ENCODE results near the gene SGPL1. TPM values are rescaled to one million over a fixed set of nuclear protein-coding genes. Genes with fewer than 3 reads are reported as not detected.

SGPL1 gene
- total RNA-seq, 2 donors from 2014 or later, result 8.9 to 9.7 TPM

GRCh38 chr10:70914316-70914864 lies 98.6 kb downstream of the SGPL1 start:
- no peak for DNase-seq (ENCODE audit: low spot score)

GRCh38 chr10:70915206-70915605 lies 99.5 kb downstream of the SGPL1 start:
- H3K4me1 ChIP-seq, result no peaks in the 10 kb centered on the region
- DNase-seq (ENCODE audit: low spot score), result no peak
- TF ChIP-seq CTCF (IDR thresholded peaks at IDR 0.05), result no peak
- H3K27me3 ChIP-seq, result no peaks in the 10 kb centered on the region
- H3K36me3 ChIP-seq, result no peaks in the 10 kb centered on the region
- H3K4me3 ChIP-seq, result no peak overlapping the region
- H3K27ac ChIP-seq, result no peak overlapping the region
- H3K9me3 ChIP-seq, result no peaks in the 10 kb centered on the region

More at GRCh38 chr10:70914316-70914864, 98.6 kb downstream of the SGPL1 start:
- no peak for TF ChIP-seq CTCF (IDR thresholded peaks at IDR 0.05)
- Histone ChIP-seq H3K36me3 (no peaks in the 10 kb centered on the region), H3K27ac (no peak overlapping the region), H3K27me3 (no peaks in the 10 kb centered on the region), H3K4me3 (no peak overlapping the region), H3K9me3 (no peaks in the 10 kb centered on the region), H3K4me1 (no peaks in the 10 kb centered on the region)

- H3K27me3 ChIP-seq, result no peaks in the 10 kb centered on the region
- no peaks in the 10 kb centered on the region for H3K36me3 ChIP-seq
- no peak overlapping the region for H3K4me3 ChIP-seq
- DNase-seq (ENCODE audit: low spot score), result no peak
- H3K9me3 ChIP-seq, result no peaks in the 10 kb centered on the region
- H3K27ac ChIP-seq, result no peak overlapping the region
- no peak for TF ChIP-seq CTCF (IDR thresholded peaks at IDR 0.05)
- H3K4me1 ChIP-seq, result no peaks in the 10 kb centered on the region
Measured at GRCh38 chr10:70915806-70916205, 100.1 kb downstream of the SGPL1 start.

GRCh38 chr10:70916241-70916640 lies 100.5 kb downstream of the SGPL1 start:
- H3K27me3 ChIP-seq, result no peaks in the 10 kb centered on the region
- H3K4me3 ChIP-seq, result no peak overlapping the region
- no peak for DNase-seq (ENCODE audit: low spot score)

GRCh38 chr10:70917226-70917625 lies 101.5 kb downstream of the SGPL1 start:
- H3K27ac ChIP-seq, result no peak overlapping the region
- TF ChIP-seq CTCF (IDR thresholded peaks at IDR 0.05), result no peak
- no peaks in the 10 kb centered on the region for H3K36me3 ChIP-seq
- H3K9me3 ChIP-seq, result no peaks in the 10 kb centered on the region
- no peak for DNase-seq (ENCODE audit: low spot score)
- no peaks in the 10 kb centered on the region for H3K27me3 ChIP-seq
- no peak overlapping the region for H3K4me3 ChIP-seq
- no peaks in the 10 kb centered on the region for H3K4me1 ChIP-seq

More at GRCh38 chr10:70916241-70916640, 100.5 kb downstream of the SGPL1 start:
- no peaks in the 10 kb centered on the region for H3K36me3 ChIP-seq
- no peak for TF ChIP-seq CTCF (IDR thresholded peaks at IDR 0.05)
- no peaks in the 10 kb centered on the region for H3K9me3 ChIP-seq
- no peaks in the 10 kb centered on the region for H3K4me1 ChIP-seq
- H3K27ac ChIP-seq, result no peak overlapping the region

GRCh38 chr10:70917635-70918034 lies 101.9 kb downstream of the SGPL1 start:
- Histone ChIP-seq H3K4me3 (no peak overlapping the region), H3K36me3 (no peaks in the 10 kb centered on the region), H3K4me1 (no peaks in the 10 kb centered on the region), H3K27me3 (no peaks in the 10 kb centered on the region), H3K27ac (no peak overlapping the region), H3K9me3 (no peaks in the 10 kb centered on the region)
- no peak for DNase-seq (ENCODE audit: low spot score)
- TF ChIP-seq CTCF (IDR thresholded peaks at IDR 0.05), result no peak
